IMR-90 (cell line): ENCODE results near the gene PRRC1. TPM values are rescaled to one million over a fixed set of nuclear protein-coding genes. Genes with fewer than 3 reads are reported as not detected.

Experiments
- ATAC-seq: fragments of 200-7000 bp; cut with Tn5 transposase; 2 replicates; pipeline ENCODE4 v1.9.1; 2020; ENCODE audit warnings: low read depth, mild to moderate bottlenecking, moderate library complexity
- BruUV-seq: library from RNA; stranded (reverse); fragments of 400-500 nt; replicated peaks from 2 replicates; lab custom pipeline; 2021; lab: Mats Ljungman, UMichigan
- CTCF ChIA-PET: fragments of 300-600 bp; formaldehyde crosslinking; extraction: SDS; loops from one replicate; lab custom pipeline; 2021; ENCODE audit warnings: antibody characterized with exemption; lab: Yijun Ruan, JAX
- POLR2A ChIA-PET: fragments of 300-600 bp; sonication (Branson Sonifier 250); formaldehyde crosslinking; loops from one replicate; lab custom pipeline; 2022; ENCODE audit warnings: antibody characterized with exemption; ENCODE audit not compliant: unreplicated experiment; lab: Charles Lee
- DNase-seq: peaks from one replicate; pipeline ENCODE4 v3.0.0; 2013
- H2AFZ ChIP-seq: replicated peaks from 2 replicates; pipeline ENCODE3; 2013; ENCODE audit warnings: low read length, mild to moderate bottlenecking; ENCODE audit not compliant: poor library complexity
- H2AK5ac ChIP-seq: 2 replicates; pipeline ENCODE4 v1.6.1; 2013; ENCODE audit warnings: low read depth, low read length, inconsistent platforms
- H2AK9ac ChIP-seq: replicated peaks from 2 replicates; pipeline ENCODE3; 2013; ENCODE audit warnings: mild to moderate bottlenecking, low read depth, low read length, moderate library complexity; ENCODE audit not compliant: poor library complexity
- H2BK120ac ChIP-seq: 2 replicates; pipeline ENCODE4 v1.6.1; 2013; ENCODE audit warnings: low read depth, low read length, inconsistent platforms
- H2BK15ac ChIP-seq: 3 replicates; pipeline ENCODE4 v1.6.1; 2013; ENCODE audit warnings: low read depth, low read length, inconsistent platforms
- H2BK20ac ChIP-seq: 2 replicates; pipeline ENCODE4 v1.6.1; 2013; ENCODE audit warnings: low read depth, mild to moderate bottlenecking, inconsistent platforms, low read length, moderate library complexity
- H2BK5ac ChIP-seq: 2 replicates; pipeline ENCODE4 v1.6.1; 2013; ENCODE audit warnings: mild to moderate bottlenecking, low read depth, low read length, inconsistent platforms; ENCODE audit not compliant: poor library complexity, severe bottlenecking
- H3K14ac ChIP-seq: replicated peaks from 2 replicates; pipeline ENCODE4 v1.6.1; 2013; ENCODE audit warnings: low read depth, low read length, inconsistent platforms
- H3K18ac ChIP-seq: 2 replicates; pipeline ENCODE4 v1.6.1; 2013; ENCODE audit warnings: low read depth, low read length, control low read depth
- H3K23ac ChIP-seq: 2 replicates; pipeline ENCODE4 v1.6.1; 2013; ENCODE audit warnings: low read depth, low read length, inconsistent platforms
- H3K27ac ChIP-seq: 2 replicates; pipeline ENCODE4 v1.5.1; 2013; ENCODE audit warnings: mild to moderate bottlenecking, control low read depth, low read length; ENCODE audit not compliant: insufficient read depth
- H3K27me3 ChIP-seq: 2 replicates; pipeline ENCODE4 v1.6.1; 2013; ENCODE audit warnings: low read length; ENCODE audit not compliant: control insufficient read depth, insufficient read depth
- H3K36me3 ChIP-seq: 2 replicates; pipeline ENCODE4 v1.6.1; 2013; ENCODE audit warnings: low read length, mixed read lengths; ENCODE audit not compliant: control insufficient read depth, insufficient read depth
- H3K4ac ChIP-seq: 2 replicates; pipeline ENCODE4 v1.6.1; 2013; ENCODE audit warnings: low read depth, low read length, inconsistent platforms
- H3K4me1 ChIP-seq: 2 replicates; pipeline ENCODE4 v1.6.1; 2013; ENCODE audit warnings: low read length, mixed read lengths; ENCODE audit not compliant: control insufficient read depth, insufficient read depth
- H3K4me2 ChIP-seq: 2 replicates; pipeline ENCODE4 v1.6.1; 2013; ENCODE audit warnings: low read depth, mild to moderate bottlenecking, control low read depth, low read length, moderate library complexity
- H3K4me3 ChIP-seq: 2 replicates; pipeline ENCODE4 v1.5.1; 2013; ENCODE audit warnings: low read depth, mild to moderate bottlenecking, control low read depth, low read length, moderate library complexity; ENCODE audit not compliant: insufficient read depth
- H3K56ac ChIP-seq: 2 replicates; pipeline ENCODE4 v1.6.1; 2013; ENCODE audit warnings: low read length, inconsistent platforms; ENCODE audit not compliant: insufficient read depth; ENCODE audit errors: extremely low read depth
- H3K79me1 ChIP-seq, 2 experiments: 2 replicates each; pipeline ENCODE4 v1.6.1; 2013; ENCODE audit warnings: low read length in 2 of 2, inconsistent platforms in 1 of 2, low read depth in 1 of 2
- H3K9ac ChIP-seq: 2 replicates; pipeline ENCODE4 v1.6.1; 2013; ENCODE audit warnings: low read depth, low read length, control low read depth
- H3K9me1 ChIP-seq: 2 replicates; pipeline ENCODE4 v1.6.1; 2013; ENCODE audit warnings: low read length, inconsistent platforms; ENCODE audit not compliant: insufficient read depth
- H3K9me3 ChIP-seq: 2 replicates; pipeline ENCODE4 v1.6.1; 2013; ENCODE audit warnings: low read length; ENCODE audit not compliant: control insufficient read depth, insufficient read depth
- H4K20me1 ChIP-seq: 2 replicates; pipeline ENCODE4 v1.6.1; 2013; ENCODE audit warnings: low read length, inconsistent platforms; ENCODE audit not compliant: insufficient read depth
- H4K5ac ChIP-seq: 2 replicates; pipeline ENCODE4 v1.6.1; 2013; ENCODE audit warnings: mild to moderate bottlenecking, low read depth, low read length, control low read depth
- H4K8ac ChIP-seq, 2 experiments: 2 replicates each; pipeline ENCODE4 v1.6.1; 2013; ENCODE audit warnings: low read depth in 2 of 2, low read length in 2 of 2, control low read depth in 1 of 2, inconsistent platforms in 1 of 2
- H4K91ac ChIP-seq: 2 replicates; pipeline ENCODE4 v1.6.1; 2013; ENCODE audit warnings: low read depth, low read length, inconsistent platforms; ENCODE audit not compliant: insufficient read depth
- CEBPB ChIP-seq: IDR thresholded peaks from 2 replicates; pipeline ENCODE4 v1.6.1; 2012; ENCODE audit warnings: low read depth, low read length, improper control_type of control experiment
- CTCF ChIP-seq: conservative IDR thresholded peaks from 2 replicates; pipeline ENCODE4 v1.5.1; 2012; ENCODE audit warnings: mild to moderate bottlenecking, low read depth, low read length, improper control_type of control experiment
- ELK1 ChIP-seq: fragments of 150-350 bp; IDR thresholded peaks from 2 replicates; pipeline ENCODE4 v1.6.1; 2016; ENCODE audit warnings: low read depth, mild to moderate bottlenecking, low read length, moderate library complexity, borderline replicate concordance
- FOS ChIP-seq: fragments of 150-350 bp; IDR thresholded peaks from 2 replicates; pipeline ENCODE4 v1.6.1; 2016; ENCODE audit warnings: low read depth, low read length
- MAFK ChIP-seq: IDR thresholded peaks from 2 replicates; pipeline ENCODE4 v1.6.1; 2012; ENCODE audit warnings: low read depth, low read length, improper control_type of control experiment
- MAZ ChIP-seq: IDR thresholded peaks from 2 replicates; pipeline ENCODE4 v1.6.1; 2012; ENCODE audit warnings: low read depth, mild to moderate bottlenecking, low read length, improper control_type of control experiment, moderate library complexity, borderline replicate concordance
- MXI1 ChIP-seq: IDR thresholded peaks from 2 replicates; pipeline ENCODE4 v1.6.1; 2012; ENCODE audit warnings: low read depth, mild to moderate bottlenecking, low read length, moderate library complexity, borderline replicate concordance
- POLR2A ChIP-seq: IDR thresholded peaks from 2 replicates; pipeline ENCODE4 v1.6.1; 2012; ENCODE audit warnings: mild to moderate bottlenecking, low read depth, low read length
- RCOR1 ChIP-seq: IDR thresholded peaks from 2 replicates; pipeline ENCODE4 v1.6.1; 2012; ENCODE audit warnings: mild to moderate bottlenecking, low read length, improper control_type of control experiment; ENCODE audit not compliant: insufficient replicate concordance
- SMC3 ChIP-seq: fragments of 150-350 bp; IDR thresholded peaks from 2 replicates; pipeline ENCODE4 v1.6.1; 2016; ENCODE audit warnings: low read depth, mild to moderate bottlenecking, antibody characterized with exemption, low read length, moderate library complexity
- USF2 ChIP-seq: fragments of 150-350 bp; IDR thresholded peaks from 2 replicates; pipeline ENCODE4 v1.6.1; 2017; ENCODE audit warnings: mild to moderate bottlenecking, antibody characterized with exemption, low read length, low read depth
- WGBS, 2 experiments: methylation state at CpG; one replicate each; pipeline versions ENCODE4 v1.1.5 to v1.1.7; 2013; ENCODE audit warnings: missing lambda C conversion rate in 2 of 2; ENCODE audit not compliant: insufficient read length in 1 of 2; ENCODE audit errors: extremely low coverage in 2 of 2; 5-methylcytosine and 5-hydroxymethylcytosine counted together
- dilution Hi-C: fragments of 300-500 bp; cut with HindIII; formaldehyde crosslinking; loops from one replicate; pipeline ENCODE4 v1.14.3; 2018; ENCODE audit warnings: low sequenced_read_pairs; ENCODE audit not compliant: unreplicated experiment
- in situ Hi-C: fragments of 300-500 bp; cut with MboI; formaldehyde crosslinking; loops from 3 replicates; pipeline ENCODE4 v1.14.3; 2019; ENCODE audit warnings: low sequenced_read_pairs, inconsistent platforms, mixed read lengths
- intact Hi-C: fragments of 100-400 bp; cut with micrococcal nuclease; formaldehyde crosslinking; loops from 2 replicates; pipeline ENCODE4 v1.10.0; 2022
- polyA plus RNA-seq, 3 experiments: library from polyadenylated mRNA; depleted of rRNA; stranded (reverse); fragments of >200 nt; gene quantifications; 2 replicates each; pipeline ENCODE4 v1.2.3, GENCODE V29; 2012; ENCODE audit warnings: low replicate concordance in 1 of 3
- total RNA-seq: library from RNA; depleted of rRNA; stranded (reverse); fragments of >200 nt; gene quantifications from 2 replicates; pipeline ENCODE4 v1.2.3, GENCODE V29; 2012

The PRRC1 gene
- total and polyA plus RNA-seq, 2 of the 4 experiments (the other 2 are of a cell fraction): 46.8 to 63.1 TPM

GRCh38 chr5:127558273-127558672 is 40.8 kb downstream of the PRRC1 start:
- Histone ChIP-seq H2AK5ac (no peak overlapping the region), H3K23ac (no peak overlapping the region), H3K9me3 (no peaks in the 10 kb centered on the region), H3K4ac (no peak overlapping the region), H3K14ac (no peak overlapping the region), H4K91ac (no peak overlapping the region), H3K27ac (no peak overlapping the region), H2AFZ (no peak overlapping the region), H2BK15ac (no peak overlapping the region), H3K18ac (no peak overlapping the region), H3K9ac (no peak overlapping the region), H3K79me1 (peaks cover 4 to 6% of the 10 kb centered on the region in 2 experiments; a peak in 3 of 4 replicates), H3K4me2 (no peak overlapping the region), H4K8ac (no peak overlapping the region), H4K20me1 (no peaks in the 10 kb centered on the region), H3K36me3 (peaks cover 7% of the 10 kb centered on the region), H2AK9ac (no peak overlapping the region), H3K9me1 (no peaks in the 10 kb centered on the region; the same call in none of the 2 replicates), H4K5ac (no peak overlapping the region), H3K56ac (no peak overlapping the region), H3K4me1 (peaks cover 10% of the 10 kb centered on the region), H3K27me3 (no peaks in the 10 kb centered on the region), H2BK120ac (no peak overlapping the region), H3K4me3 (no peak overlapping the region), H2BK20ac (no peak overlapping the region), H2BK5ac (no peak overlapping the region)
- no CpG with 5 or more reads among the region's 2 CpGs for WGBS, 2 experiments
- DNase-seq (no peak), ATAC-seq (no peak)
- dilution Hi-C loops (no loop called here), in situ Hi-C loops (loop anchor here (25.0 kb wide), 2 partner anchors 329 to 929 kb away; no protein-coding TSS in a partner anchor), intact Hi-C loops (no loop called here)
- no peak for TF ChIP-seq CTCF
- no peak for TF ChIP-seq MAFK
- TF ChIP-seq MAZ: no peak
- no peak for TF ChIP-seq ELK1
- no peak for TF ChIP-seq MXI1
- no peak for TF ChIP-seq SMC3
- TF ChIP-seq FOS: no peak
- no peak for TF ChIP-seq CEBPB
- TF ChIP-seq RCOR1: no peak
- TF ChIP-seq POLR2A: no peak
- no peak for TF ChIP-seq USF2
- POLR2A ChIA-PET: no interaction called here
- CTCF ChIA-PET: no interaction called here
- BruUV-seq: no TSS peak
